HEK293T (cell line): Measurements from ENCODE around the gene CCDC88C.

Experiments
- ARNT ChIP-seq: fragments of 450-650 bp; IDR thresholded peaks from 2 replicates; pipeline ENCODE4 v1.6.1; 2017; ENCODE audit warnings: mild to moderate bottlenecking
- BHLHE40 ChIP-seq: fragments of 450-650 bp; IDR thresholded peaks from 2 replicates; pipeline ENCODE4 v1.6.1; 2016; ENCODE audit warnings: mild to moderate bottlenecking, moderate library complexity, borderline replicate concordance
- ELF4 ChIP-seq: fragments of 450-650 bp; IDR thresholded peaks from 2 replicates; pipeline ENCODE4 v1.6.1; 2017; ENCODE audit warnings: antibody characterized with exemption
- FOXA1 ChIP-seq: fragments of 450-650 bp; IDR thresholded peaks from 2 replicates; pipeline ENCODE4 v1.6.1; 2016; ENCODE audit warnings: mild to moderate bottlenecking
- FOXK2 ChIP-seq: fragments of 450-650 bp; IDR thresholded peaks from 2 replicates; pipeline ENCODE4 v1.6.1; 2016; ENCODE audit warnings: mild to moderate bottlenecking
- L3MBTL2 ChIP-seq: fragments of 450-650 bp; conservative IDR thresholded peaks from 2 replicates; pipeline ENCODE4 v1.6.1; 2016; ENCODE audit warnings: mild to moderate bottlenecking
- NFRKB ChIP-seq: fragments of 450-650 bp; IDR thresholded peaks from 2 replicates; pipeline ENCODE4 v1.6.1; 2016; ENCODE audit warnings: mild to moderate bottlenecking, moderate library complexity
- PKNOX1 ChIP-seq: fragments of 450-650 bp; IDR thresholded peaks from 2 replicates; pipeline ENCODE4 v1.6.1; 2016
- SP1 ChIP-seq: fragments of 450-650 bp; IDR thresholded peaks from 2 replicates; pipeline ENCODE4 v1.6.1; 2017
- TARDBP ChIP-seq: fragments of 450-650 bp; IDR thresholded peaks from 2 replicates; pipeline ENCODE4 v1.6.1; 2016
- ZNF384 ChIP-seq: fragments of 450-650 bp; IDR thresholded peaks from 2 replicates; pipeline ENCODE4 v1.6.1; 2016

GRCh38 chr14:91227183-91227628, 190.4 kb downstream of the CCDC88C start:
- TF ChIP-seq NFRKB (no peak), BHLHE40 (no peak), PKNOX1 (no peak), ARNT (no peak), ZNF384 (no peak), ELF4 (no peak), FOXA1 (no peak), FOXK2 (no peak), L3MBTL2 (no peak), TARDBP (no peak), SP1 (no peak)
